Smooth muscle cell (in vitro differentiated cells): Measurements from ENCODE around the gene ILDR1. TPM values are rescaled to one million over a fixed set of nuclear protein-coding genes. Genes with fewer than 3 reads are reported as not detected.

Source experiments
- DNase-seq: peaks from one replicate; lab custom pipeline; 2025; ENCODE audit not compliant: unreplicated experiment; lab: John Stamatoyannopoulos, UW
- H2AFZ ChIP-seq: fragments of 200-600 bp; sonication (generic); 2 replicates; pipeline ENCODE4 v1.6.0; 2016; ENCODE audit warnings: antibody characterized with exemption, low read depth, mild to moderate bottlenecking
- H3F3A ChIP-seq: fragments of 200-600 bp; sonication (generic); 2 replicates; pipeline ENCODE4 v1.6.0; 2017; ENCODE audit warnings: antibody characterized with exemption, low read depth
- H3K27ac ChIP-seq: fragments of 200-600 bp; sonication (generic); 2 replicates; pipeline ENCODE4 v1.5.1; 2016; ENCODE audit warnings: low read depth, mild to moderate bottlenecking
- H3K27me3 ChIP-seq: fragments of 200-600 bp; sonication (generic); 2 replicates; pipeline ENCODE4 v1.6.1; 2016; ENCODE audit warnings: low read depth, mild to moderate bottlenecking
- H3K36me3 ChIP-seq: fragments of 200-600 bp; sonication (generic); 2 replicates; pipeline ENCODE4 v1.5.1; 2016; ENCODE audit warnings: low read depth
- H3K4me1 ChIP-seq: fragments of 200-600 bp; sonication (generic); 2 replicates; pipeline ENCODE4 v1.5.1; 2016; ENCODE audit warnings: low read depth
- H3K4me2 ChIP-seq: fragments of 200-600 bp; sonication (generic); 2 replicates; pipeline ENCODE4 v1.6.0; 2016; ENCODE audit warnings: mild to moderate bottlenecking
- H3K4me3 ChIP-seq: fragments of 200-600 bp; sonication (generic); 2 replicates; pipeline ENCODE4 v1.5.1; 2016; ENCODE audit warnings: mild to moderate bottlenecking
- H3K79me2 ChIP-seq: fragments of 200-600 bp; sonication (generic); 2 replicates; pipeline ENCODE4 v1.6.0; 2016; ENCODE audit warnings: low read depth, mild to moderate bottlenecking
- H3K9ac ChIP-seq: fragments of 200-600 bp; sonication (generic); 2 replicates; pipeline ENCODE4 v1.6.0; 2016; ENCODE audit warnings: low read depth
- H3K9me3 ChIP-seq: fragments of 200-600 bp; sonication (generic); replicated peaks from 2 replicates; pipeline ENCODE4 v1.5.1; 2016; ENCODE audit warnings: low read depth
- H4K20me1 ChIP-seq: fragments of 200-600 bp; sonication (generic); 2 replicates; pipeline ENCODE4 v1.6.0; 2016; ENCODE audit warnings: low read depth
- WGBS: methylation state at CpG from one replicate; pipeline ENCODE4 v1.1.7; 2016; ENCODE audit warnings: low lambda C conversion rate; 5-methylcytosine and 5-hydroxymethylcytosine counted together
- polyA plus RNA-seq: library from polyadenylated mRNA; unstranded; fragments of >200 nt; fragmentation: Nextera tagmentation; extraction: Ambion mirVana; gene quantifications from 2 replicates; pipeline ENCODE4 v1.2.1, GENCODE V29; 2016
- total RNA-seq: library from RNA; depleted of rRNA; stranded (reverse); fragments of >200 nt; gene quantifications from 2 replicates; pipeline ENCODE4 v1.2.3, GENCODE V29; 2014
- TF ChIP-seq, protein P1 (sequence below): fragments of 200-600 bp; sonication (generic); IDR thresholded peaks from 2 replicates; pipeline ENCODE4 v1.5.1; 2017; ENCODE audit warnings: borderline replicate concordance, mild to moderate bottlenecking, antibody characterized with exemption; ENCODE audit not compliant: insufficient read depth, poor library complexity, severe bottlenecking

ILDR1 gene
- total and polyA plus RNA-seq, 2 experiments from 2014 or later: 1.4 TPM; not detected in 1

GRCh38 chr3:121996441-121996840 is 25.6 kb downstream of the ILDR1 start:
- Histone ChIP-seq H3F3A (peaks cover 12% of the 10 kb centered on the region), H3K4me1 (peaks cover 16% of the 10 kb centered on the region), H3K4me3 (no peak overlapping the region), H3K9me3 (no peaks in the 10 kb centered on the region), H4K20me1 (no peaks in the 10 kb centered on the region), H3K4me2 (no peak overlapping the region), H3K27me3 (no peaks in the 10 kb centered on the region), H2AFZ (peak overlapping the region; percentile 5), H3K27ac (peak overlapping the region; percentile 82), H3K36me3 (no peaks in the 10 kb centered on the region), H3K79me2 (no peaks in the 10 kb centered on the region), H3K9ac (no peak overlapping the region)
- TF ChIP-seq, protein P1, sequence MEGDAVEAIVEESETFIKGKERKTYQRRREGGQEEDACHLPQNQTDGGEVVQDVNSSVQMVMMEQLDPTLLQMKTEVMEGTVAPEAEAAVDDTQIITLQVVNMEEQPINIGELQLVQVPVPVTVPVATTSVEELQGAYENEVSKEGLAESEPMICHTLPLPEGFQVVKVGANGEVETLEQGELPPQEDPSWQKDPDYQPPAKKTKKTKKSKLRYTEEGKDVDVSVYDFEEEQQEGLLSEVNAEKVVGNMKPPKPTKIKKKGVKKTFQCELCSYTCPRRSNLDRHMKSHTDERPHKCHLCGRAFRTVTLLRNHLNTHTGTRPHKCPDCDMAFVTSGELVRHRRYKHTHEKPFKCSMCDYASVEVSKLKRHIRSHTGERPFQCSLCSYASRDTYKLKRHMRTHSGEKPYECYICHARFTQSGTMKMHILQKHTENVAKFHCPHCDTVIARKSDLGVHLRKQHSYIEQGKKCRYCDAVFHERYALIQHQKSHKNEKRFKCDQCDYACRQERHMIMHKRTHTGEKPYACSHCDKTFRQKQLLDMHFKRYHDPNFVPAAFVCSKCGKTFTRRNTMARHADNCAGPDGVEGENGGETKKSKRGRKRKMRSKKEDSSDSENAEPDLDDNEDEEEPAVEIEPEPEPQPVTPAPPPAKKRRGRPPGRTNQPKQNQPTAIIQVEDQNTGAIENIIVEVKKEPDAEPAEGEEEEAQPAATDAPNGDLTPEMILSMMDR: no peak
- 25% methylated on average over 2 of the region's 2 CpGs for WGBS
- no peak for DNase-seq

DNA sequence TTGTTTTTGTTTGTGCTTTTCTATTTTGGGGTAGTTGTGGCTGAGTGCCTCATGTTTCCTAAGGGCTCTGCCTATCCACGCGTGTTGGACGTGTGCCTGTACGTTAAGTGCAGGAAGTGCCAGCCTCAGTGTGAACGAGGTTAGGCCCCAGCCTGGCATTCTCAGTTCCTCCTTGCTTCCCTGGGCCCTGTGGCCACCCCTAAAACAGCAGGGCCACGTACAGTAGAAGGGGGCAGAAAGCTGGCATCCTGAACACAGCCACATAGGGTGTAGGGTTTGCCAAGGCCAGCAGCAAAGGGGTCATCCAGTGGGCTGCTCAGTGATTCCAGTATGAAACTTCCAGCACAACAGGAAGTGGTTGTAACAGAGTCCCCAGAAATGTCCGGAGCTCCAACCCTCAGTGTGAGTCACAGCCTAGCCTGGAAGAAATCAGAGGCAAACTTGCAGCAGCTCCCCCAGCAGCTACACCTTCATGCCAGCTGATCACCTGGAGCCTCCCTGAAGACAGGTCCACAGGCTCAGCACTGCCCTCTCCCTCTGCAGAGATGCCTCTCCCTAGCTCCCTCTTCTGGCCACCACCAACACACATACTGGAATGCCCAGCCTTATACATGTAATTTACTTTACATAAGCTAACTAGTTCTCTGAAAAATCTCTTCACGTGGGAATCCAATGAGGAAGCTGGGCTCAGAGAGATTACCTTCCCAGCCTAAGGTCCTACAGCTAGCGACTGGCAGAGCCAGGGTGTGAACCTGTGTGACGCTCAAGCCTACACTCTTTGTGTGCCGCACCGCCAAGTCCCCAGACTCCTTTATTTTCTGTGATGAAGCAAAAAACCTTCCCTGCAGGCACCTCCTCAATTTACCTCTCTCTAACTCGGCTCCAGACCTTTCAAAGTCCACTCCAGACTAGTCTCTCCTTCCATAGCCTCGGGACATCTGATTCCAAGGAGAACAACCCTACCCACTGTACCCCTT is 26.6 kb downstream of the ILDR1 start:
- Histone ChIP-seq H3F3A (peaks cover 12% of the 10 kb centered on the region), H3K4me1 (peaks cover 16% of the 10 kb centered on the region), H3K36me3 (no peaks in the 10 kb centered on the region), H3K27ac (peak overlapping the region; percentile 82), H3K27me3 (no peaks in the 10 kb centered on the region), H2AFZ (peak overlapping the region; percentile 68), H3K79me2 (no peaks in the 10 kb centered on the region), H3K9me3 (no peaks in the 10 kb centered on the region), H3K4me2 (peak overlapping the region; percentile 59), H4K20me1 (no peaks in the 10 kb centered on the region), H3K4me3 (no peak overlapping the region), H3K9ac (peak overlapping the region; percentile 40)
- TF ChIP-seq, protein P1: peak; percentile 34
- 57% methylated on average over 14 of the region's 14 CpGs for WGBS
- no peak for DNase-seq

DNA sequence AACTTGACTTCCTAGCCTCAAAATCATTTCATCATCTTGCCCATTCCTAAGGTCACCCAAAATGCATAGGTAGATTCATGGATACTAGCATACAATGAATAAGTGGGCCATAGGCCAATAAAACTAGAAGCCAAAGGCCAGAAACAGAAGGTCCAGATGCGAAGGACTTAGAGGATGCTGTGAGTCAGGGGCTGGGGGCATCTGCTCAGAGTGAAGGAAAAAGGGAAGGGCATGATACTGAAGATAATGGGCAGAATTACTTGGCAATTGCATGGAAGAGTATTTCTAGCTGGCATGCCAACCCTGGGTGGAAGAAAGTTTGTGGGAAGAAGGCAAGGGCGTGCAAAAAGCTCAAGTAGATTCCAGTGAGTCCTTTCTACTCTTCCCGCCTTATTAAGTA is 27.5 kb downstream of the ILDR1 start:
- H3K4me1 ChIP-seq: peaks cover 16% of the 10 kb centered on the region
- H3K27ac ChIP-seq: peak overlapping the region; percentile 82
- H2AFZ ChIP-seq: no peak overlapping the region
- no peaks in the 10 kb centered on the region for H4K20me1 ChIP-seq
- WGBS: 77% methylated on average over 3 of the region's 3 CpGs
- H3K4me3 ChIP-seq: no peak overlapping the region
- H3K9me3 ChIP-seq: no peaks in the 10 kb centered on the region
- no peaks in the 10 kb centered on the region for H3K36me3 ChIP-seq
- no peak overlapping the region for H3K4me2 ChIP-seq
- H3K79me2 ChIP-seq: no peaks in the 10 kb centered on the region
- H3K27me3 ChIP-seq: no peaks in the 10 kb centered on the region
- H3K9ac ChIP-seq: no peak overlapping the region
- TF ChIP-seq, protein P1: no peak
- DNase-seq: no peak
- peaks cover 14% of the 10 kb centered on the region for H3F3A ChIP-seq
